EH (cell line): ENCODE data around the gene MAGI2.

ENCODE experiments used
- DNase-seq: peaks from one replicate; pipeline ENCODE4 v3.0.0-alpha.2; 2015; ENCODE audit warnings: low read depth

MAGI2 gene

GRCh38 chr7:78140109-78140508 is 1313.4 kb downstream of the MAGI2 start:
- DNase-seq, result peak; percentile 34

- DNase-seq, result peak; percentile 95
Observed at GRCh38 chr7:78139335-78139734, 1314.1 kb downstream of the MAGI2 start.

- no peak for DNase-seq
Observed at GRCh38 chr7:78134774-78135173, 1318.7 kb downstream of the MAGI2 start.

GRCh38 chr7:78134256-78134655 is 1319.2 kb downstream of the MAGI2 start:
- peak; percentile 93 for DNase-seq

GRCh38 chr7:78130446-78131215 is 1322.8 kb downstream of the MAGI2 start:
- peak; percentile 69 for DNase-seq

GRCh38 chr7:78129865-78130264 is 1323.6 kb downstream of the MAGI2 start:
- DNase-seq, result no peak

GRCh38 chr7:78127009-78127408 is 1326.5 kb downstream of the MAGI2 start:
- DNase-seq, result no peak

GRCh38 chr7:78125884-78126283 is 1327.6 kb downstream of the MAGI2 start:
- peak; percentile 78 for DNase-seq

GRCh38 chr7:78124216-78124615 is 1329.3 kb downstream of the MAGI2 start:
- DNase-seq, result no peak

GRCh38 chr7:78121888-78122287 is 1331.6 kb downstream of the MAGI2 start:
- no peak for DNase-seq

GRCh38 chr7:78118470-78118869 is 1335.0 kb downstream of the MAGI2 start:
- DNase-seq, result no peak

- DNase-seq, result no peak
Observed at GRCh38 chr7:78115876-78116275, 1337.6 kb downstream of the MAGI2 start.

- no peak for DNase-seq
Observed at GRCh38 chr7:78114993-78115392, 1338.5 kb downstream of the MAGI2 start.

- DNase-seq, result no peak
Observed at GRCh38 chr7:78112488-78112887, 1341.0 kb downstream of the MAGI2 start.

- DNase-seq, result no peak
Observed at GRCh38 chr7:78111386-78111785, 1342.1 kb downstream of the MAGI2 start.

- no peak for DNase-seq
Observed at GRCh38 chr7:78103475-78103874, 1350.0 kb downstream of the MAGI2 start.

- peak; percentile 57 for DNase-seq
Observed at GRCh38 chr7:78101076-78101475, 1352.4 kb downstream of the MAGI2 start.

- peak; percentile 94 for DNase-seq
Observed at GRCh38 chr7:78099715-78100394, 1353.6 kb downstream of the MAGI2 start.

- peak; percentile 86 for DNase-seq
Observed at GRCh38 chr7:78095549-78095948, 1357.9 kb downstream of the MAGI2 start.

GRCh38 chr7:78092331-78092730 is 1361.1 kb downstream of the MAGI2 start:
- DNase-seq, result no peak

GRCh38 chr7:78090616-78091015 is 1362.9 kb downstream of the MAGI2 start:
- peak; percentile 30 for DNase-seq

GRCh38 chr7:78083476-78084120 is 1369.9 kb downstream of the MAGI2 start:
- DNase-seq, result peak; percentile 43

- DNase-seq, result no peak
Observed at GRCh38 chr7:78082556-78082955, 1370.9 kb downstream of the MAGI2 start.
